ENCODE results near the gene ENTR1.

Gene ENTR1

DNA sequence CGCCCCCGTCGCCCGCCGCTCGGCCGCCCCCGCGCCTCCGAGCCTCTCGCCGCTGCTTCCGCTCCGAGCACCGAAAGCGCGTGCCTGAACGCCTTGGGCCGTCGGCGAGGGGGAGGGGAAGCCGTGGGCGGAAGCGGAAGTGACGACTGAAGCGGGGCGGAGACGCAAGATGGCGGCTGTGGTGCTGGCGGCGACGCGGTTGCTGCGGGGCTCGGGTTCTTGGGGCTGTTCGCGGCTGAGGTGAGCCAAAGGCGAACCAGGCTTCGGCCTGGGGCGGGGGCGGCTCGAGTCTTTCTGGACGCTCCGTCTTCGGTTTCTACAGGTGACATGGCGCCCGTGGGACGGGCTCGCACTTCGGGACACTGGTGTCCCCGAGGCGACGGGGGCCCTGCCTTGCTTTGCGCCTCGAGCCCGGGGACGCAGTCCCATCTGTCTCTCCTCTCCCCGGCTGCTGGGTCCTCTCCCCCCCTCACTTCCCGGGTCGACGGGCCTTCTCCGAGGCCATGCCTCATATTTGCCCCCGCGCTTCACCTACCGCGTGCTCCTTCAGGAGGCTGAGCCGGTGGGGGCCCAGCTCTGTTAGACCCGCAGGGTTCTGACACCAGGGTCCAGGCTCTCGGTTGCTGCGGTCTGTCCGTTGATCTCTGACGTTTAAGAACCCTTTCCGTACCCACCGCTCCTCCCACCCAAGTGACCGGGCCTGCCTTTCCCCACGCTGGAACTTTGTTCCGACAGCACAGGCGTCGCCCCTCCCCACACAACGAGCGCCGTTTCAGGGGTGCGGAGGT, at the start of gene ENTR1, which contains the start of gene PMPCA:
ENTR1 (minus strand) TSS at position 115 of the 788 bp plus-strand sequence. CDS start 217 bp downstream, outside the sequence.
PMPCA (plus strand) TSS at position 159 of the 788 bp plus-strand sequence; CDS start at position 170, 11 bp downstream.
- DNase-seq (ENCODE audit: low spot score), result peak; percentile 92

- no peak for DNase-seq (ENCODE audit: low spot score)
Measured at GRCh38 chr9:136459425-136459824, 49.0 kb upstream of the ENTR1 start.

DNA sequence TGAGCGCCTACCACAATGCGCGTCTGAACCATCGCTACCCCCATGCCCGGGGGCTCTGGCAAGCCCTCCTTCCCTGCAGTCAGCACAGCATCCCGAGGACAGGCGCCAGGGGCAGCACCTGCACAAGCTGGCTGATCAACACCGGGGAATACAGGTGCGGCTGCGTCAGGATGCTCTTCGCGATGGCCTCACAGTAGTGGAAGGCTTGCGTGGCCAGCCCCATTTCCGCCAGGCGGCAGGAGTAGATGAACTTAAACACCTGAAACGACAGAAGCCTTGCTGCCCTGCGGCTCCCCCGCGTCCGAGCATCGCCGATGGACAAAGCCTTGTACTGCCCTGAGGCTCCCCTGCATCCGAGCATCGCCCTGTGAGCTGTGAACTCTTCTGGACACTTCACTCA, 46.9 kb upstream of the ENTR1 start:
- no peak for DNase-seq (ENCODE audit: low spot score)

DNA sequence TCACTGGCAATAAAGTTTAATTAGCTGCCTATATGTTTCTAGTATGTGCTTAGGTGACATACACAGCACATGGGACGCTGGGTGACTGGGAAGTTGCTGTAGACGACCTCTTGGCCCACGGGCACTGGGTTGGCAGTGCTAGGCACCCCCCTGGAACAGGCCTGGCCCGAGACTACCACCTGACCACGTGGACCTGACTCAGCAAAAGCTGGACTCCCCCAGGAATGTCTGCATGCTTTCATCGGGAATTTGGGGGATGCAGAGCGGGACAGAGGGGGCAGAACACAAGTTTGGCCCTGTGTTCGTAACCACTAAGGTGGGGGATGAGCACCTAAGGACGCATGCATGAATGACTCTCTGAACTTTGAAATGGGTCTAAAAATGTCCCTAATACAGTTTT, 45.8 kb upstream of the ENTR1 start:
- no peak for DNase-seq (ENCODE audit: low spot score)

GRCh38 chr9:136455043-136456002, 44.9 kb upstream of the ENTR1 start:
- DNase-seq (ENCODE audit: low spot score), result no peak

DNA sequence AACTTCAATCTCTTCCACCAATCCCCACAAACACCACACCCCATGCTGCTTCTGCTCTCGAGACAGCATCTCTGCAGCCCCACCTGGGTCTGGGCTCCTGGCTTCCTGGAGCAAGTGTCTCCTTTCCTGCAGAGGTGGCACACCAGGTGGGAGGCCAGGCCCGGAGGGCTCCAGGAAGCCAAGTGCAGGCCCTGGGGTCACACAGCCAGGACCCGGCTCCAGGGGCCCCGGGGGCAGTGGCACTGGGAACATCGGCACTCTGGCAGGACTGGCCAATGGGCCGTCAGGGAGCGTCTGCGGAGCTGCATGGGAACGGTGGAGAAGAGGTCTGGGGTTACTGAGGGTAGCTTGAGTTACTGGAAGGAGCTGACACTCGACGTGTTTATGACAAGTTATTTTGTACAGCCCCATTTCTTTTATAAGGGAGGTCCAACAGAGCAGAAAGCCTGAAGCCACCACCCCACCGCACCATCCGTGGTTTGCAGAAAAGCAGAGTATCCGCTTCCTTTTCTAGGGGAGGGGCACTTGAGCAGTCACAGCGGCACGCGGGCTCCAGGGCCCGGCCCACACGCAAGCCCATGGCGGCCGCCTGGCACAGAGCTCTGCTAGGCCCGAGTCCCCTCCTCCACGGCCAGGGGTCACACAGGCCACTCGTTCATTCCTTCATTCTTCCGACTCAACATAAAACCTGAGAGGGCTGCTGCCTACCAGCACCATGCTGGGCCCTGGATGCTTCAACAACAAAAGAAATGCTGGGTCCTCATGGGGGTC, 43.8 kb upstream of the ENTR1 start:
- DNase-seq (ENCODE audit: low spot score), result no peak

DNA sequence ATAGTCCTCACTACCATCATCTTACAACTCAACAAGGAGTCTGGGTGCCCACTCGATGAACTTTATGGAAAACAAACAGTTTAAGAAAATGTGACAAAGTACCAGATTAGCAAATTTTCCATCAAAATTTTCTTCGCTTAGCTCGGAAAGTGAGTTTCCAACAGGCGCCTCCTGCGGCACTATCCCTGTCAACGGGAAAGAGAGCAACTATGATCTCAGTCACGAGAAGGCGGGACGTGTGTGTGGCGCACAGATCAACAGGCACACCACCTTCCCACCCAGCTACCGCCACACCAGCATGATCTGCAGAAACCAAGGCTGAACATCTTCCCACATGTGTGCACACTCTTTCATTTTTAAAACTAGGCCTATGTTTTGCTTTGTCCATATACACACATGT, 42.9 kb upstream of the ENTR1 start:
- no peak for DNase-seq (ENCODE audit: low spot score)

GRCh38 chr9:136451221-136451877, 40.9 kb upstream of the ENTR1 start:
- no peak for DNase-seq (ENCODE audit: low spot score)

DNA sequence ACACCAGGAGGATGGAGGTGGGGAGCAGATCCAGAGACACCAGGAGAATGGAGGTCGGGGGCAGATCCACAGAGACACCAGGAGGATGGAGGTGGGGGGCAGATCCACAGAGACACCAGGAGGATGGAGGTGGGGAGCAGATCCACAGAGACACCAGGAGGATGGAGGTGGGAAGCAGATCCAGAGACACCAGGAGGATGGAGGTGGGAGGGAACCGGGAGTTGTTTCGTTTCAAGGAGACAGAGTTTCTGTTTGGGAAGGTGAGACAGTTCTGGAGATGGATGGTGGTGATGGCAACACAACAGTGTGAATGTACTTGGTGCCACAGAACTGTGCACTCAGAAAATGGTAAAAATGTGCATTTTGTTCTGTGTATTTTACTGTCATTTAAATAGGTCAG, 38.2 kb upstream of the ENTR1 start:
- no peak for DNase-seq (ENCODE audit: low spot score)

DNA sequence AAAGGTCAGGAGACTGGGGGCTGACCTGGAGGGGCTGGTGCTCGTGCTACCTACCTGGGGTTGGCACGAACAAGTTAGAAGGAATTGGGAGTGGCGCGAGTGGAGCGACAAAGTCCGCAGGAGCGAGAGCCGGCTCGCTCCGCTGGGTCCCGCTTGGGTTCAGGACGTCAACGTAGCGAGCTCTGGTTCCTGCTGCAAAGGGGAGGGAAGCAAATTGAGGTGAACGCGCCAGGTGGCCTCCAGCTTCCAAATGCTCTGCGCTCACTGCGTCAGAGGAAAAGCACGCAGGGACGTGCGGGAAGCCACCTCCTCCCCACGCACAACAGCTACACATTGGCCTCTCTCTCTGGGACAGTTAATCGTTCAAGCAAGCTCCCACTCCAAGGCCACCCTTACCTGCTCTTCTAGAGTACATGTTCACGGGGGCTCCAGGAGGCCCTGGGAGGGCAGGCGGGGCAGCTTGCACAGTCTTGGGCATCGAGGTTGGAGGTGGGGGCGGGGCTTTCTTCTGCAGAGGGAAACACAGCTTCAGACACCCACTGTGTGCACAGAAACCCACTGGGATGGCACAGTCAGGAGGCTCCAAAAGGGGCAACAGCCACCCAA, 36.9 kb upstream of the ENTR1 start:
- no peak for DNase-seq (ENCODE audit: low spot score)

- no peak for DNase-seq (ENCODE audit: low spot score)
Measured at GRCh38 chr9:136445799-136446198, 35.4 kb upstream of the ENTR1 start.

- no peak for DNase-seq (ENCODE audit: low spot score)
Measured at GRCh38 chr9:136444102-136444501, 33.7 kb upstream of the ENTR1 start.

GRCh38 chr9:136443687-136444086, 33.3 kb upstream of the ENTR1 start:
- no peak for DNase-seq (ENCODE audit: low spot score)

- DNase-seq (ENCODE audit: low spot score), result no peak
Measured at GRCh38 chr9:136443087-136443486, 32.7 kb upstream of the ENTR1 start.

DNA sequence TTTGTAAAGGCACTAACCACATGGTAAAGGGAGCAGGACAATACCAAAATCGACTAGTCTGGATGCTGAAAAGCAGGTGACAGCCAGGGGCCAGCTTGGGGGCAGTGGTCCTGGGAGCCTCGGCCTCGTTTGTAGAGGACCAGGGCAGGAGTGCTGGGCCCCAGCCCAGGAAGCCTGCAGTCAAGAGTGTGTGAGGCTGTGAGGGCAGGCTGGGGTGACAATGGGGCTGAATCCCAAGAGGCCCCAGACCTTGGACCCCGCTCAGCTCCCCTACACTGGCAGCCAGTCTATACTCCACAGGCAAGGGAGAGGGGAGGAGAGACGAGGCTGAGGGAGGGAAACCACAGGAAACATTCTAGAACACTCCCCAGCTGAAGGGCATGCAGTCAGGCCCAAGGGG, 31.9 kb upstream of the ENTR1 start:
- no peak for DNase-seq (ENCODE audit: low spot score)

DNA sequence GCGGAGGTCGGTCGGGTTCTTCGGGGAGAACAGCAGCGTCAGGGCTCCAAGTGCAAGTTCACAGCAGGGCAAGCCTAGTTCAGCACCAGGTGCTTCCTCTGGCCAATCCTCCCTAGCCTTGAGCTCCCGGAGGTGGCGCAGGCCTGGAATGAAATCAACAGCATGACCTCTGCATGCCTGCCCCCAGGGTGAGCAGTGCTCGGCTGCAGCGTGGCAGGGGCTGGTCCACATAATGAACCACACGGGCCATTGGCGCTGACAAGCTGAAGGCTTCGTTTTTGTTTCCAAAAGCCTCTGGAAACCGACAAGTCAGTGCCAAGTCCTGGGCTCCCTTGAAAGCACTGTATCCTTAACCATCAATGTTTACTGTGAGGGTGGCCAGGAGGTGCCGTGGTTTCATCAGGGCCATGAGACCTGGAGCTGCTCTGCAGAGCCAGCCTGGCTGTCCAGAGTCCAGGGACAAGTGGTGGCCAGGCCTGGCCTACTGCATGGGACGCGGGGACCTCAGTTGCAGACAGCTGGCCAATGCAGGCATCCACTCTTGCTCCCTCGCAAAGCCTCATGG, 31.3 kb upstream of the ENTR1 start:
- DNase-seq (ENCODE audit: low spot score), result no peak

DNA sequence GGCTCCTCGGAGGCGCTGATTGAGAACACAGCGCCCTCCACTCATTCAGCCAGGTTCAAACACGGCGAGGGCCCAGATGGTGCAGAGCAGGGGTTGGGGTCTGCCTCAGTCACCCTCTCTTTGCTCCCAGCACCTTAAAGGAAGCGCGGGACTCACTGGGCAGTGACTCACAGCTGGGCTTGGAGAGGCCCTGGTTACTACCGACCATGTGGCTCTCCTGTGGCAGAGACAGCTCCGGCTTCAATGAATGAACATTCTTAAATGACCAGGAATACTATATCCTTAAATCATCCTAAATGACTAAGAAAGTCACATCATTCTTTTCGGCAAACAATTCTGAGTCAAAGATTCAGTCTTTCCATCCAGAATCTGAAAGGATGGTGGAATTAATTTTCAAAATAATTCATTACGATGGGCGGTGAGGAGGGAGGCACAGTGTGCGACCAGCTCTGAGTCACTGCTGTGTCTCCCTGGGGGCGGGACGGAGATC, 30.8 kb upstream of the ENTR1 start:
- no peak for DNase-seq (ENCODE audit: low spot score)

GRCh38 chr9:136439481-136440408, 29.3 kb upstream of the ENTR1 start, which contains the start of gene INPP5E:
TSS of gene INPP5E (minus strand) at chr9:136439845. CDS start at chr9:136439419, 426 bp downstream.
- DNase-seq (ENCODE audit: low spot score), result peak; percentile 63

Data from CD4-positive, alpha-beta T cell treated with Interleukin-6 at 100 ng/mL for 8 hours (primary cell).